Hepatocyte (in vitro differentiated cells): ENCODE results near the gene GALNT18. TPM values are rescaled to one million over a fixed set of nuclear protein-coding genes. Genes with fewer than 3 reads are reported as not detected.

Source experiments
- DNase-seq: peaks from one replicate; pipeline ENCODE4 v3.0.0-alpha.2; 2016; ENCODE audit warnings: low spot score
- H2AFZ ChIP-seq: fragments of 200-600 bp; sonication (generic); 2 replicates; pipeline ENCODE4 v1.6.0; 2016; ENCODE audit warnings: antibody characterized with exemption, mild to moderate bottlenecking
- H3K27ac ChIP-seq: fragments of 200-600 bp; sonication (generic); 2 replicates; pipeline ENCODE4 v1.5.1; 2016; ENCODE audit warnings: mild to moderate bottlenecking
- H3K27me3 ChIP-seq: fragments of 200-600 bp; sonication (generic); 2 replicates; pipeline ENCODE4 v1.6.1; 2016
- H3K36me3 ChIP-seq: fragments of 200-600 bp; sonication (generic); replicated peaks from 2 replicates; pipeline ENCODE4 v1.5.1; 2016; ENCODE audit warnings: low read depth; ENCODE audit not compliant: insufficient read depth
- H3K4me1 ChIP-seq: fragments of 200-600 bp; sonication (generic); 2 replicates; pipeline ENCODE4 v1.5.1; 2016; ENCODE audit warnings: mild to moderate bottlenecking, moderate library complexity; ENCODE audit not compliant: insufficient read depth
- H3K4me2 ChIP-seq: fragments of 200-600 bp; sonication (generic); 2 replicates; pipeline ENCODE4 v1.6.0; 2016
- H3K4me3 ChIP-seq: fragments of 200-600 bp; sonication (generic); 2 replicates; pipeline ENCODE4 v1.5.1; 2016; ENCODE audit warnings: mild to moderate bottlenecking
- H3K79me2 ChIP-seq: fragments of 200-600 bp; sonication (generic); 2 replicates; pipeline ENCODE4 v1.6.0; 2017; ENCODE audit warnings: mild to moderate bottlenecking
- H3K9me2 ChIP-seq: fragments of 200-600 bp; sonication (generic); replicated peaks from 2 replicates; pipeline ENCODE4 v1.6.0; 2017; ENCODE audit warnings: mild to moderate bottlenecking; ENCODE audit not compliant: insufficient read depth
- H3K9me3 ChIP-seq: fragments of 200-600 bp; sonication (generic); 2 replicates; pipeline ENCODE4 v1.5.1; 2016; ENCODE audit warnings: low read depth, mild to moderate bottlenecking
- H4K20me1 ChIP-seq: fragments of 200-600 bp; sonication (generic); 2 replicates; pipeline ENCODE4 v1.6.0; 2016; ENCODE audit warnings: mild to moderate bottlenecking; ENCODE audit not compliant: insufficient read depth, poor library complexity, severe bottlenecking
- EZH2 ChIP-seq: fragments of 200-600 bp; sonication (generic); IDR thresholded peaks from 2 replicates; pipeline ENCODE4 v1.6.1; 2016; ENCODE audit warnings: antibody characterized with exemption, mild to moderate bottlenecking, borderline replicate concordance
- EZH2phosphoT487 ChIP-seq: fragments of 200-600 bp; sonication (generic); IDR thresholded peaks from one replicate; pipeline ENCODE4 v1.6.1; 2018; ENCODE audit warnings: antibody characterized with exemption, mild to moderate bottlenecking, low read depth, moderate library complexity; ENCODE audit not compliant: unreplicated experiment, severe bottlenecking
- WGBS: methylation state at CpG from one replicate; pipeline ENCODE4 v1.1.6; 2016; ENCODE audit warnings: low lambda C conversion rate; ENCODE audit errors: missing lambda C conversion rate; 5-methylcytosine and 5-hydroxymethylcytosine counted together
- polyA plus RNA-seq: library from polyadenylated mRNA; unstranded; fragments of >200 nt; fragmentation: Nextera tagmentation; extraction: Ambion mirVana; gene quantifications from 2 replicates; pipeline ENCODE4 v1.2.1, GENCODE V29; 2016
- total RNA-seq: library from RNA; depleted of rRNA; stranded (reverse); fragments of >200 nt; gene quantifications from 2 replicates; pipeline ENCODE4 v1.2.3, GENCODE V29; 2014
- TF ChIP-seq, protein P1 (sequence below): fragments of 200-600 bp; sonication (generic); IDR thresholded peaks from 2 replicates; pipeline ENCODE4 v1.5.1; 2016; ENCODE audit warnings: antibody characterized with exemption, mild to moderate bottlenecking; ENCODE audit not compliant: poor library complexity

GALNT18 gene
- total and polyA plus RNA-seq, 2 experiments from 2014 or later, result 11.6 to 22.4 TPM

DNA sequence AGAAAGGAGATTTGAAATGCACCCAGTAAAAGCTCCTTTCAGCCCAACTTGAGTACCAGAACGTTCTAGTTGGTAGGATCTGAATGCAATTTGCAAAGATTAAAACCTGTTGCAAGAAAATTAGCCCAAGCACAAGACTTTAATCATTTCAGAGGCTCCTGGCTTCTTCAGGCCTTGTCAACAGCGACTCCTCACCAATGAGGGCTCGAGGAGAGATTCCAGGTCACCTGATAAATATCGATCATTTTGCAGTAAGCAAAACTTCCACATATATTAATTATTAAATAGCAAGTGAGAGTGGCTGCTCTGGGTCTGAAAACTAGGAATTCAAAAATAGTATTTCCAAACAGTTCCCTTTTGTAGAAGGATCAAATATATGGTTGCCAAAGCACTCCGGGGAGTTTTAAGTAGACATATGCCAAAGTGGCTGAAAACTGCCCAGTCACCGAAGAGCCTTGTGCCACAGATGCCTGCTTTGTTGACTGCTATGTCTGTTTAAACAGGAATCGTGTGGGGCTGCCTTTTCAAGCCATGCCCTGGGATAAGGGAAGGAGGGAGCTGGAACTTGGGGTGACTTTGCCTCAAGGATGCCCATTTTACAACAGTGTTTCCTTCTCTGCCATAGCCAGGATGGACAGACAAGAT is 332.7 kb downstream of the GALNT18 start:
- 81% methylated on average over 7 of the region's 7 CpGs for WGBS
- H3K4me3 ChIP-seq, result no peak overlapping the region
- TF ChIP-seq EZH2phosphoT487, result no peak
- TF ChIP-seq, protein P1, sequence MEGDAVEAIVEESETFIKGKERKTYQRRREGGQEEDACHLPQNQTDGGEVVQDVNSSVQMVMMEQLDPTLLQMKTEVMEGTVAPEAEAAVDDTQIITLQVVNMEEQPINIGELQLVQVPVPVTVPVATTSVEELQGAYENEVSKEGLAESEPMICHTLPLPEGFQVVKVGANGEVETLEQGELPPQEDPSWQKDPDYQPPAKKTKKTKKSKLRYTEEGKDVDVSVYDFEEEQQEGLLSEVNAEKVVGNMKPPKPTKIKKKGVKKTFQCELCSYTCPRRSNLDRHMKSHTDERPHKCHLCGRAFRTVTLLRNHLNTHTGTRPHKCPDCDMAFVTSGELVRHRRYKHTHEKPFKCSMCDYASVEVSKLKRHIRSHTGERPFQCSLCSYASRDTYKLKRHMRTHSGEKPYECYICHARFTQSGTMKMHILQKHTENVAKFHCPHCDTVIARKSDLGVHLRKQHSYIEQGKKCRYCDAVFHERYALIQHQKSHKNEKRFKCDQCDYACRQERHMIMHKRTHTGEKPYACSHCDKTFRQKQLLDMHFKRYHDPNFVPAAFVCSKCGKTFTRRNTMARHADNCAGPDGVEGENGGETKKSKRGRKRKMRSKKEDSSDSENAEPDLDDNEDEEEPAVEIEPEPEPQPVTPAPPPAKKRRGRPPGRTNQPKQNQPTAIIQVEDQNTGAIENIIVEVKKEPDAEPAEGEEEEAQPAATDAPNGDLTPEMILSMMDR, result no peak
- TF ChIP-seq EZH2, result no peak

DNA sequence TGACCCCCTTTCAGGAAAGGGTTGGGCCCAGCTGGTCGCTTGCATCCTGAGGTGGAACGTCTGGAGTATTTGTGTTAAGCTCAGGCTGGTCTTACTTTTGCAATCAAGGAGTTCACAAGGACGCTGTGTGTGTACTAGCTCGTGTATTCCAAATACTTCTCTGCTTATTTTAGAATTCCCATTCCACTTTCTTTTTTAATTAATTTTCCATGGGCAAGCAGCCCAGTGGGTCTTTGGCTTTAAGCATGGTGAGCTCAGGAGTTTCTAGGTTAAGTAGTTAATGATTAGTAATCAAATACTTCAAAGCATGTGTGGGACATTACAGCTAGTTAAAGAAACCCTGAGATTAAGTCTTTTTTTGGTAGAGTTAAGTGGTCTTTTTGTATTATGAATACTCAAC is 337.3 kb downstream of the GALNT18 start:
- no peaks in the 10 kb centered on the region for H3K36me3 ChIP-seq
- no peak overlapping the region for H2AFZ ChIP-seq
- H3K9me2 ChIP-seq, result no peaks in the 10 kb centered on the region
- H3K79me2 ChIP-seq, result no peaks in the 10 kb centered on the region
- H3K4me2 ChIP-seq, result no peak overlapping the region
- H3K9me3 ChIP-seq, result no peaks in the 10 kb centered on the region
- H3K27ac ChIP-seq, result no peak overlapping the region
- TF ChIP-seq EZH2 (no peak), EZH2phosphoT487 (no peak)
- WGBS, result 62% methylated on average over 4 of the region's 4 CpGs
- no peak for DNase-seq
- H3K27me3 ChIP-seq, result no peaks in the 10 kb centered on the region
- peaks cover 12% of the 10 kb centered on the region for H3K4me1 ChIP-seq
- H4K20me1 ChIP-seq, result no peaks in the 10 kb centered on the region
- no peak overlapping the region for H3K4me3 ChIP-seq

More for the DNA sequence above, 332.7 kb downstream of the GALNT18 start:
- no peak overlapping the region for H3K27ac ChIP-seq
- H3K36me3 ChIP-seq, result no peaks in the 10 kb centered on the region
- no peaks in the 10 kb centered on the region for H3K27me3 ChIP-seq
- H3K79me2 ChIP-seq, result no peaks in the 10 kb centered on the region
- DNase-seq, result no peak
- H4K20me1 ChIP-seq, result no peaks in the 10 kb centered on the region
- H3K4me2 ChIP-seq, result no peak overlapping the region
- H2AFZ ChIP-seq, result no peak overlapping the region
- H3K9me2 ChIP-seq, result no peaks in the 10 kb centered on the region
- H3K9me3 ChIP-seq, result no peaks in the 10 kb centered on the region
- peaks cover 2% of the 10 kb centered on the region for H3K4me1 ChIP-seq

DNA sequence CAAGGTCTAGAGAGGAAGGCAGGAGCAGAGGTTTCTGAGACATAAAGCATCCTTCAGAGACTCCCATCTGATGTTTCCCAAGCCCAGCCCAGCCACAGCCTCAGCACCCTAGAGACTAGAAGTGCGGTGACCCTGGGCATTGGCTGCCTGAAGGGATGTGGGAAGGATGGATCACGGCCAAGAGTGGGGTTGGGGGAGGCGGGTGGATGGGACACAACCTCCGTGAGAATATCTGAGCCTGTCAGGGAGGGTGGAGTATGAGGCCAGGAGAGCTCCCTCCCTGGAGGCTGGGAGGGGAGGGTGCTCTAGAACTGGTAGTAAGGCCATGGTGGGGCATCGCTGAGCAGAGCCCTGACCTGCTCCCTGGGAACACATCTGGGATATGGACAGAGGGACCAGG is 340.2 kb downstream of the GALNT18 start:
- DNase-seq, result no peak
- TF ChIP-seq, protein P1, result no peak
- Histone ChIP-seq H3K27ac (no peak overlapping the region), H3K79me2 (no peaks in the 10 kb centered on the region), H3K4me3 (no peak overlapping the region), H2AFZ (no peak overlapping the region), H3K9me3 (no peaks in the 10 kb centered on the region), H4K20me1 (no peaks in the 10 kb centered on the region), H3K9me2 (no peaks in the 10 kb centered on the region), H3K4me1 (peaks cover 12% of the 10 kb centered on the region), H3K27me3 (no peaks in the 10 kb centered on the region), H3K4me2 (no peak overlapping the region), H3K36me3 (no peaks in the 10 kb centered on the region)
- 93% methylated on average over 5 of the region's 5 CpGs for WGBS

DNA sequence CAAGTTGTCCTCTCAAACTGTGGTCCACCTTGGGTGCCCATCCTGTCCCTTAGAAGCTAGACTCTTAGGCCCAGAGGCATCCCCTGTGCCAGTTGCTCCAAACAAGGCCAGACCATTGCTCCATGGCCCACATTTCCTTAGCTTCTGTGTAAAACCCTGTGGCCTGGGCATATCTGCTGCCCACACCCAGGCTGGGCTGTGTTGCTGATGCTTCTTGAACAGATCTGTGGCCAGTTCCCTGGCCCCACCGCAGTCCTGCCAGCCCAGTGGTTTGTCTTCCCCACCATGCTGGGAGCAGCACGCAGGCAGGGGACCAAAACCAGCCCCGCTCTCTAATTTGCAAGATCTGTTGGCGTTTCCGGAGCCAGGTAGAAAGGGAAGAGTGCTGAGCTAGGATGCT is 341.0 kb downstream of the GALNT18 start:
- H3K27ac ChIP-seq, result no peak overlapping the region
- H3K9me2 ChIP-seq, result no peaks in the 10 kb centered on the region
- 97% methylated on average over 5 of the region's 5 CpGs for WGBS
- H2AFZ ChIP-seq, result no peak overlapping the region
- H3K27me3 ChIP-seq, result no peaks in the 10 kb centered on the region
- peaks cover 12% of the 10 kb centered on the region for H3K4me1 ChIP-seq
- no peak for DNase-seq
- H3K4me2 ChIP-seq, result no peak overlapping the region
- no peaks in the 10 kb centered on the region for H3K9me3 ChIP-seq
- no peaks in the 10 kb centered on the region for H3K79me2 ChIP-seq
- H3K36me3 ChIP-seq, result no peaks in the 10 kb centered on the region
- H4K20me1 ChIP-seq, result no peaks in the 10 kb centered on the region
- TF ChIP-seq EZH2phosphoT487 (no peak), EZH2 (no peak)
- TF ChIP-seq, protein P1, result no peak
- H3K4me3 ChIP-seq, result no peak overlapping the region
